HepG2 (cell line): ENCODE results near the gene TAS2R40. TPM values are rescaled to one million over a fixed set of nuclear protein-coding genes. Genes with fewer than 3 reads are reported as not detected.

Experiments
- PHF20 ChIP-seq: sonication (generic); formaldehyde crosslinking; IDR thresholded peaks from 2 replicates; pipeline ENCODE4 v1.5.0; 2020; ENCODE audit warnings: mild to moderate bottlenecking, missing genetic modification reagents
- SP5 ChIP-seq: IDR thresholded peaks from 2 replicates; pipeline ENCODE4 v1.6.1; 2016; ENCODE audit warnings: low read depth, borderline replicate concordance
- TGIF2 ChIP-seq: IDR thresholded peaks from 2 replicates; pipeline ENCODE4 v1.6.1; 2016; ENCODE audit warnings: control low read depth, missing compliant biosample characterization
- YEATS2 ChIP-seq: sonication (generic); formaldehyde crosslinking; IDR thresholded peaks from 2 replicates; pipeline ENCODE4 v1.4.0; 2020; ENCODE audit warnings: missing genetic modification reagents, borderline replicate concordance
- ZMYM4 ChIP-seq: sonication (generic); formaldehyde crosslinking; IDR thresholded peaks from 2 replicates; pipeline ENCODE4 v1.8.1; 2023; ENCODE audit warnings: mild to moderate bottlenecking, missing genetic modification reagents
- polyA plus RNA-seq, 8 experiments: library from polyadenylated mRNA; depleted of rRNA in 3 of 8; stranded (reverse) in 7 of 8; unstranded in 1 of 8; fragments of >200 nt; fragmentation: Illumina TruSeq in 4 of 8; extraction: Trizol in 4 of 8; gene quantifications; 2 replicates each; pipeline versions ENCODE4 v1.2.1 to v1.2.3, GENCODE V29; 2011 to 2016; ENCODE audit warnings: low read depth in 4 of 8, missing spikeins in 1 of 8, mixed read lengths in 1 of 8; ENCODE audit not compliant: insufficient read depth in 1 of 8
- total RNA-seq, 5 experiments: library from RNA; depleted of rRNA; stranded (reverse); fragments of >200 nt; fragmentation: Illumina TruSeq; extraction: Trizol; gene quantifications; 2 replicates each; pipeline ENCODE4 v1.2.3, GENCODE V29; 2016; ENCODE audit warnings: low read depth in 1 of 5
- TF ChIP-seq, protein P1 (sequence below): sonication (generic); formaldehyde crosslinking; IDR thresholded peaks from 2 replicates; pipeline ENCODE4 v1.4.0; 2020; ENCODE audit warnings: missing genetic modification reagents, mild to moderate bottlenecking, borderline replicate concordance
- TF ChIP-seq, protein P2 (sequence below): fragments of 450-650 bp; IDR thresholded peaks from 2 replicates; pipeline ENCODE4 v1.6.1; 2017; ENCODE audit warnings: mild to moderate bottlenecking
- TF ChIP-seq, protein P3 (sequence below): sonication (generic); formaldehyde crosslinking; IDR thresholded peaks from 2 replicates; pipeline ENCODE4 v1.8.0; 2022; ENCODE audit warnings: mild to moderate bottlenecking, missing genetic modification reagents, moderate library complexity
- TF ChIP-seq, protein P4 (sequence below), 2 experiments: fragments of 450-650 bp in 1 of 2; sonication (generic) in 1 of 2; formaldehyde crosslinking in 1 of 2; IDR thresholded peaks; 2 replicates each; pipeline versions ENCODE4 v1.6.1 to v1.8.0; 2016 to 2022; ENCODE audit warnings: antibody characterized with exemption in 1 of 2, mild to moderate bottlenecking in 1 of 2, missing genetic modification reagents in 1 of 2
- TF ChIP-seq, protein P5 (sequence below): sonication (generic); formaldehyde crosslinking; IDR thresholded peaks from 2 replicates; pipeline ENCODE4 v1.9.0; 2021; ENCODE audit warnings: missing genetic modification reagents, borderline replicate concordance

TAS2R40 gene
- total and polyA plus RNA-seq, 2 of the 13 experiments (the other 11 are each of a cell fraction or from before 2014, with no cell fraction given): not detected

DNA sequence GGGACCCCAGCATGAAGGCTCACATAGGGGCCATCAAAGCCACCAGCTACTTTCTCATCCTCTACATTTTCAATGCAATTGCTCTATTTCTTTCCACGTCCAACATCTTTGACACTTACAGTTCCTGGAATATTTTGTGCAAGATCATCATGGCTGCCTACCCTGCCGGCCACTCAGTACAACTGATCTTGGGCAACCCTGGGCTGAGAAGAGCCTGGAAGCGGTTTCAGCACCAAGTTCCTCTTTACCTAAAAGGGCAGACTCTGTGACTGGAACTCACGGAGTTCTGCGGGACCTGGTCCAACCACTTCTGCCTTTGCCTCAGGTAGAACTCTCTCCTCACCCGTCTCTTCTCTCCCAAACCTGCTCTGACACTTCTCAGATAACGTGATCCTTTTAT is 945 bp downstream of the TAS2R40 start (continued):
- TF ChIP-seq, protein P1, sequence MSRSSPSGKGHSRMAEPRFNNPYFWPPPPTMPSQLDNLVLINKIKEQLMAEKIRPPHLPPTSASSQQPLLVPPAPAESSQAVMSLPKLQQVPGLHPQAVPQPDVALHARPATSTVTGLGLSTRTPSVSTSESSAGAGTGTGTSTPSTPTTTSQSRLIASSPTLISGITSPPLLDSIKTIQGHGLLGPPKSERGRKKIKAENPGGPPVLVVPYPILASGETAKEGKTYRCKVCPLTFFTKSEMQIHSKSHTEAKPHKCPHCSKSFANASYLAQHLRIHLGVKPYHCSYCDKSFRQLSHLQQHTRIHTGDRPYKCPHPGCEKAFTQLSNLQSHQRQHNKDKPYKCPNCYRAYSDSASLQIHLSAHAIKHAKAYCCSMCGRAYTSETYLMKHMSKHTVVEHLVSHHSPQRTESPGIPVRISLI: no peak
- TF ChIP-seq, protein P2, sequence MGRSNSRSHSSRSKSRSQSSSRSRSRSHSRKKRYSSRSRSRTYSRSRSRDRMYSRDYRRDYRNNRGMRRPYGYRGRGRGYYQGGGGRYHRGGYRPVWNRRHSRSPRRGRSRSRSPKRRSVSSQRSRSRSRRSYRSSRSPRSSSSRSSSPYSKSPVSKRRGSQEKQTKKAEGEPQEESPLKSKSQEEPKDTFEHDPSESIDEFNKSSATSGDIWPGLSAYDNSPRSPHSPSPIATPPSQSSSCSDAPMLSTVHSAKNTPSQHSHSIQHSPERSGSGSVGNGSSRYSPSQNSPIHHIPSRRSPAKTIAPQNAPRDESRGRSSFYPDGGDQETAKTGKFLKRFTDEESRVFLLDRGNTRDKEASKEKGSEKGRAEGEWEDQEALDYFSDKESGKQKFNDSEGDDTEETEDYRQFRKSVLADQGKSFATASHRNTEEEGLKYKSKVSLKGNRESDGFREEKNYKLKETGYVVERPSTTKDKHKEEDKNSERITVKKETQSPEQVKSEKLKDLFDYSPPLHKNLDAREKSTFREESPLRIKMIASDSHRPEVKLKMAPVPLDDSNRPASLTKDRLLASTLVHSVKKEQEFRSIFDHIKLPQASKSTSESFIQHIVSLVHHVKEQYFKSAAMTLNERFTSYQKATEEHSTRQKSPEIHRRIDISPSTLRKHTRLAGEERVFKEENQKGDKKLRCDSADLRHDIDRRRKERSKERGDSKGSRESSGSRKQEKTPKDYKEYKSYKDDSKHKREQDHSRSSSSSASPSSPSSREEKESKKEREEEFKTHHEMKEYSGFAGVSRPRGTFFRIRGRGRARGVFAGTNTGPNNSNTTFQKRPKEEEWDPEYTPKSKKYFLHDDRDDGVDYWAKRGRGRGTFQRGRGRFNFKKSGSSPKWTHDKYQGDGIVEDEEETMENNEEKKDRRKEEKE: no peak
- no peak for TF ChIP-seq YEATS2 (CRISPR knock-in tag)
- TF ChIP-seq TGIF2 (CRISPR knock-in tag): no peak
- no peak for TF ChIP-seq SP5 (CRISPR knock-in tag)
- TF ChIP-seq, protein P3, sequence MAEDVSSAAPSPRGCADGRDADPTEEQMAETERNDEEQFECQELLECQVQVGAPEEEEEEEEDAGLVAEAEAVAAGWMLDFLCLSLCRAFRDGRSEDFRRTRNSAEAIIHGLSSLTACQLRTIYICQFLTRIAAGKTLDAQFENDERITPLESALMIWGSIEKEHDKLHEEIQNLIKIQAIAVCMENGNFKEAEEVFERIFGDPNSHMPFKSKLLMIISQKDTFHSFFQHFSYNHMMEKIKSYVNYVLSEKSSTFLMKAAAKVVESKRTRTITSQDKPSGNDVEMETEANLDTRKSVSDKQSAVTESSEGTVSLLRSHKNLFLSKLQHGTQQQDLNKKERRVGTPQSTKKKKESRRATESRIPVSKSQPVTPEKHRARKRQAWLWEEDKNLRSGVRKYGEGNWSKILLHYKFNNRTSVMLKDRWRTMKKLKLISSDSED (CRISPR knock-in tag): no peak
- TF ChIP-seq PHF20 (CRISPR knock-in tag): no peak
- TF ChIP-seq, protein P4, sequence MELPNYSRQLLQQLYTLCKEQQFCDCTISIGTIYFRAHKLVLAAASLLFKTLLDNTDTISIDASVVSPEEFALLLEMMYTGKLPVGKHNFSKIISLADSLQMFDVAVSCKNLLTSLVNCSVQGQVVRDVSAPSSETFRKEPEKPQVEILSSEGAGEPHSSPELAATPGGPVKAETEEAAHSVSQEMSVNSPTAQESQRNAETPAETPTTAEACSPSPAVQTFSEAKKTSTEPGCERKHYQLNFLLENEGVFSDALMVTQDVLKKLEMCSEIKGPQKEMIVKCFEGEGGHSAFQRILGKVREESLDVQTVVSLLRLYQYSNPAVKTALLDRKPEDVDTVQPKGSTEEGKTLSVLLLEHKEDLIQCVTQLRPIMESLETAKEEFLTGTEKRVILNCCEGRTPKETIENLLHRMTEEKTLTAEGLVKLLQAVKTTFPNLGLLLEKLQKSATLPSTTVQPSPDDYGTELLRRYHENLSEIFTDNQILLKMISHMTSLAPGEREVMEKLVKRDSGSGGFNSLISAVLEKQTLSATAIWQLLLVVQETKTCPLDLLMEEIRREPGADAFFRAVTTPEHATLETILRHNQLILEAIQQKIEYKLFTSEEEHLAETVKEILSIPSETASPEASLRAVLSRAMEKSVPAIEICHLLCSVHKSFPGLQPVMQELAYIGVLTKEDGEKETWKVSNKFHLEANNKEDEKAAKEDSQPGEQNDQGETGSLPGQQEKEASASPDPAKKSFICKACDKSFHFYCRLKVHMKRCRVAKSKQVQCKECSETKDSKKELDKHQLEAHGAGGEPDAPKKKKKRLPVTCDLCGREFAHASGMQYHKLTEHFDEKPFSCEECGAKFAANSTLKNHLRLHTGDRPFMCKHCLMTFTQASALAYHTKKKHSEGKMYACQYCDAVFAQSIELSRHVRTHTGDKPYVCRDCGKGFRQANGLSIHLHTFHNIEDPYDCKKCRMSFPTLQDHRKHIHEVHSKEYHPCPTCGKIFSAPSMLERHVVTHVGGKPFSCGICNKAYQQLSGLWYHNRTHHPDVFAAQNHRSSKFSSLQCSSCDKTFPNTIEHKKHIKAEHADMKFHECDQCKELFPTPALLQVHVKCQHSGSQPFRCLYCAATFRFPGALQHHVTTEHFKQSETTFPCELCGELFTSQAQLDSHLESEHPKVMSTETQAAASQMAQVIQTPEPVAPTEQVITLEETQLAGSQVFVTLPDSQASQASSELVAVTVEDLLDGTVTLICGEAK (IDR thresholded peaks at IDR 0.05): no peak
- TF ChIP-seq, protein P4 (CRISPR knock-in tag; IDR thresholded peaks at IDR 0.05): no peak
- no peak for TF ChIP-seq ZMYM4
- TF ChIP-seq, protein P5, sequence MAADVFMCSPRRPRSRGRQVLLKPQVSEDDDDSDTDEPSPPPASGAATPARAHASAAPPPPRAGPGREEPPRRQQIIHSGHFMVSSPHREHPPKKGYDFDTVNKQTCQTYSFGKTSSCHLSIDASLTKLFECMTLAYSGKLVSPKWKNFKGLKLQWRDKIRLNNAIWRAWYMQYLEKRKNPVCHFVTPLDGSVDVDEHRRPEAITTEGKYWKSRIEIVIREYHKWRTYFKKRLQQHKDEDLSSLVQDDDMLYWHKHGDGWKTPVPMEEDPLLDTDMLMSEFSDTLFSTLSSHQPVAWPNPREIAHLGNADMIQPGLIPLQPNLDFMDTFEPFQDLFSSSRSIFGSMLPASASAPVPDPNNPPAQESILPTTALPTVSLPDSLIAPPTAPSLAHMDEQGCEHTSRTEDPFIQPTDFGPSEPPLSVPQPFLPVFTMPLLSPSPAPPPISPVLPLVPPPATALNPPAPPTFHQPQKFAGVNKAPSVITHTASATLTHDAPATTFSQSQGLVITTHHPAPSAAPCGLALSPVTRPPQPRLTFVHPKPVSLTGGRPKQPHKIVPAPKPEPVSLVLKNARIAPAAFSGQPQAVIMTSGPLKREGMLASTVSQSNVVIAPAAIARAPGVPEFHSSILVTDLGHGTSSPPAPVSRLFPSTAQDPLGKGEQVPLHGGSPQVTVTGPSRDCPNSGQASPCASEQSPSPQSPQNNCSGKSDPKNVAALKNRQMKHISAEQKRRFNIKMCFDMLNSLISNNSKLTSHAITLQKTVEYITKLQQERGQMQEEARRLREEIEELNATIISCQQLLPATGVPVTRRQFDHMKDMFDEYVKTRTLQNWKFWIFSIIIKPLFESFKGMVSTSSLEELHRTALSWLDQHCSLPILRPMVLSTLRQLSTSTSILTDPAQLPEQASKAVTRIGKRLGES (CRISPR knock-in tag): no peak
- TF ChIP-seq, all 625 proteins: peak for 0
